Spleen (tissue), 11 donors: ENCODE data around the gene GALNT7. TPM values are rescaled to one million over a fixed set of nuclear protein-coding genes. Genes with fewer than 3 reads are reported as not detected.

Experiments used
- DNase-seq: peaks from one replicate; pipeline ENCODE4 v3.0.0-alpha.2; 2020
- H3K27ac ChIP-seq, 8 donors: fragments of 200-600 bp; sonication (generic) in 7 of 8; 1 replicate in 4 of 8; 2 replicates in 4 of 8; pipeline versions ENCODE4 v1.5.0 to v1.8.0; 2016 to 2021; ENCODE audit warnings: inconsistent platforms in 4 of 8, mild to moderate bottlenecking in 4 of 8, moderate library complexity in 1 of 8
- H3K27me3 ChIP-seq, 7 donors: fragments of 200-600 bp; sonication (generic) in 6 of 7; replicated peaks in 1 of 7; 1 replicate in 4 of 7; 2 replicates in 3 of 7; pipeline versions ENCODE4 v1.5.0 to v1.8.0; 2016 to 2021; ENCODE audit warnings: inconsistent platforms in 3 of 7, mild to moderate bottlenecking in 1 of 7
- H3K36me3 ChIP-seq, 6 donors: fragments of 200-600 bp; sonication (generic) in 5 of 6; 1 replicate in 4 of 6; 2 replicates in 2 of 6; pipeline versions ENCODE4 v1.5.0 to v1.8.0; 2016 to 2021; ENCODE audit warnings: inconsistent platforms in 2 of 6
- H3K4me1 ChIP-seq, 6 donors: fragments of 200-600 bp; sonication (generic) in 5 of 6; 1 replicate in 3 of 6; 2 replicates in 3 of 6; pipeline versions ENCODE4 v1.5.0 to v1.8.0; 2016 to 2021; ENCODE audit warnings: inconsistent platforms in 3 of 6
- H3K4me3 ChIP-seq, 8 donors: fragments of 200-600 bp; sonication (generic) in 7 of 8; 1 replicate in 4 of 8; 2 replicates in 4 of 8; pipeline versions ENCODE4 v1.5.0 to v1.8.0; 2016 to 2021; ENCODE audit warnings: inconsistent platforms in 4 of 8, mild to moderate bottlenecking in 4 of 8, moderate library complexity in 2 of 8
- H3K9me3 ChIP-seq, 8 donors: fragments of 200-600 bp; sonication (generic) in 7 of 8; 1 replicate in 4 of 8; 2 replicates in 4 of 8; pipeline versions ENCODE4 v1.5.0 to v1.8.0; 2016 to 2021; ENCODE audit warnings: inconsistent platforms in 4 of 8
- CTCF ChIP-seq, 11 experiments: fragments of 200-600 bp in 7 of 11; fragments of 450-650 bp in 4 of 11; sonication (generic) in 4 of 11; IDR thresholded peaks in 8 of 11; conservative IDR thresholded peaks in 3 of 11; 1 replicate in 7 of 11; 2 replicates in 4 of 11; pipeline versions ENCODE4 v1.4.0 to v1.8.0; 2016 to 2021; ENCODE audit warnings: antibody characterized with exemption in 11 of 11, inconsistent platforms in 4 of 11, mild to moderate bottlenecking in 1 of 11
- POLR2A ChIP-seq, 3 donors: fragments of 450-650 bp; IDR thresholded peaks; one replicate each; pipeline ENCODE4 v1.5.1; 2017; ENCODE audit warnings: antibody characterized with exemption in 3 of 3, mild to moderate bottlenecking in 1 of 3
- POLR2AphosphoS5 ChIP-seq, 3 donors: sonication (generic); formaldehyde crosslinking; IDR thresholded peaks; one replicate each; pipeline ENCODE4 v1.5.1; 2017; ENCODE audit warnings: antibody characterized with exemption in 3 of 3
- WGBS, 5 donors: extraction: QIAGEN DNeasy Blood & Tissue Kit in 3 of 5; methylation state at CpG; one replicate each; pipeline versions ENCODE4 v1.1.5 to v1.1.7; 2013 to 2018; 5-methylcytosine and 5-hydroxymethylcytosine counted together
- intact Hi-C: fragments of 100-400 bp; cut with DNase I; formaldehyde crosslinking; loops from one replicate; pipeline ENCODE4 v1.15.0; 2023; ENCODE audit warnings: low total_unique reads
- polyA plus RNA-seq, 3 donors: library from polyadenylated mRNA; stranded (reverse); fragments of 200-250 nt; gene quantifications; one replicate each; pipeline ENCODE4 v1.2.1, GENCODE V29; 2013
- total RNA-seq, 7 donors: library from RNA; depleted of rRNA in 3 of 7; stranded (reverse); fragments of >200 nt in 3 of 7; fragmentation: NEBNext Ultra II Directional in 4 of 7; extraction: Animal tissue kit (Norgen Biotek cat#: 25700) in 4 of 7; gene quantifications; one replicate each; pipeline versions ENCODE4 v1.1.0 to v1.2.1, GENCODE V29; 2016 to 2021
- donor health status: healthy with polysubstance abuse.
- donor health status: DM: no; HTN: no; CAD: no; lungs with moderate emphysema.
- donor health status: DM: no; HTN: no; CAD: no.
- donor health status: Bipolar disorder and iron deficiency.
- donor health status: healthy.
- donor health status: DM: no; HTN: no; CAD: no.
- donor health status: DM: yes; HTN: yes; CAD: no.

The GALNT7 gene
- total and polyA plus RNA-seq, 10 donors: 7.6 to 28.5 (median 20.9) TPM

DNA sequence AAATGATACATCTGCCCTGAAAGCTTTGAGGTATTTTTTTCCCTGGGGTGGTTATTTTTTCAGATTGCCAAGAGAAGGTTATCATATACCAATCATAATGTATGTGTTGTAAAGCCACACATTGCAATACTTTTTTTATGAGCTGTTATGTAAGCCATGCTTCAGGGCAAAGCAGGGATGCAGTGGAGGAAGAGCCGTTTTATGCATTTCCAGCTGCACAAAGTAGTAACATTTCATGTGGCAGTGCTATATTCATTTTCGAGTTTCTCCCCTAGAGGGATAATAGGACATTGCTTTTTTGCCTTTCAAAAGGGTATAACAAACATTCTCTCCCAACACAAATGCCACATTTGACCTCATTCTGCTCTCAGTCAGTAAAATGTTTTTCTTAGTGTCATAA lies 68.5 kb downstream of the GALNT7 start:
- DNase-seq: no peak
- no peak for TF ChIP-seq CTCF (IDR thresholded peaks at IDR 0.05 in 8 of 11, conservative IDR thresholded peaks at IDR 0.05 in 3 of 11)
- no peak for TF ChIP-seq POLR2AphosphoS5 (IDR thresholded peaks at IDR 0.05)
- no peak for TF ChIP-seq POLR2A (IDR thresholded peaks at IDR 0.05)
- H3K4me3 ChIP-seq: no peak overlapping the region
- WGBS, 5 donors: 50 to 60% (median 54%) methylated on average over 2 of the region's 2 CpGs
- H3K4me1 ChIP-seq: peaks cover 0 to 15% (median 1%) of the 10 kb centered on the region in 6 donors
- H3K36me3 ChIP-seq: peaks cover 0 to 7% (median 0%) of the 10 kb centered on the region in 6 donors
- no peaks in the 10 kb centered on the region for H3K27me3 ChIP-seq
- no peaks in the 10 kb centered on the region for H3K9me3 ChIP-seq
- H3K27ac ChIP-seq: no peak overlapping the region
- intact Hi-C loops: no loop called here

DNA sequence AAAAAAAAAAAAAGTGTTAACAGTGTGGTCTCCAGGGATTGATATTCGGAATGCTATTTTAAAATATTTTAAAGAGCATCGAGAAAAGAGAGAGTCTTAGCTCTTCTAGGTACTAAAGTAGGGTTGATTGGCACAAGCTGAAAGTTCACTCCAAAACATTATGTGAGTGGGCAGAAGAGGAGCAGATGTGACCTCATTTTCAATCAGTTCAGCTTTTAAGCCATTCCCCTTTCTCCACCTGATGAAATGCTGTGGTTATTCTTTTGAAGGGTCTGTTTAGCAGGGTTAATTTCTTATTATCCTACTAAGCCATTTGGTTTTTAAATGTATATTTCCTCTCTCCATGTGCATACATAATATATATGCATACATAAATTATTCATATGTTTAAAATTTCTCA lies 69.2 kb downstream of the GALNT7 start:
- 81 to 92% (median 88%) methylated on average over 2 of the region's 2 CpGs for WGBS, 5 donors
- no peak for TF ChIP-seq POLR2A (IDR thresholded peaks at IDR 0.05)
- no peak for TF ChIP-seq POLR2AphosphoS5 (IDR thresholded peaks at IDR 0.05)
- no peak for TF ChIP-seq CTCF (IDR thresholded peaks at IDR 0.05 in 8 of 11, conservative IDR thresholded peaks at IDR 0.05 in 3 of 11)
- Histone ChIP-seq H3K4me1 (peaks cover 0 to 18% (median 0%) of the 10 kb centered on the region in 6 donors), H3K27ac (no peak overlapping the region), H3K36me3 (peaks cover 0 to 7% (median 0%) of the 10 kb centered on the region in 6 donors), H3K27me3 (no peaks in the 10 kb centered on the region), H3K9me3 (no peaks in the 10 kb centered on the region), H3K4me3 (no peak overlapping the region)
- DNase-seq: no peak
- intact Hi-C loops: no loop called here

DNA sequence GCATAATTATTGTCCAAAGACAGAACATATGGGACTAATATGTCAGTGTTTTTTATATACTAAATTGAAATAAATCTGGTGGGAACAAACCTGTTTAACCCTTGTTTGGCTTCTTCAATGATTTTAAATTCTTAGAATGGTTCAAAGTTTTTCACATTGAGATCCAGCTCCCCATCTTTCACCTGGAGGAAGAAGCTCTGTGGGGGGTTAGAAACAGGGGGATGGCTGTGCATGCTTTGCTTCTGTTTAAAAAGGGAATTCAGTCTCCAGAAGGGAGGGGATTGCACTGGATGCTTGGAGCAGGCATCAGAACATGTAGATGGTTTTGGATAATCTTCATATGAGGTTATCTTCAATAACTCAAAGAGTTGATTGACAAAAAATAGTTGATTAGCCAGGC lies 72.1 kb downstream of the GALNT7 start:
- Histone ChIP-seq H3K27me3 (no peaks in the 10 kb centered on the region), H3K4me3 (no peak overlapping the region), H3K36me3 (no peaks in the 10 kb centered on the region), H3K4me1 (peaks cover 0 to 32% (median 0%) of the 10 kb centered on the region in 6 donors), H3K9me3 (no peaks in the 10 kb centered on the region), H3K27ac (no peak overlapping the region)
- no peak for TF ChIP-seq CTCF (IDR thresholded peaks at IDR 0.05 in 8 of 11, conservative IDR thresholded peaks at IDR 0.05 in 3 of 11)
- no peak for TF ChIP-seq POLR2A (IDR thresholded peaks at IDR 0.05)
- DNase-seq: no peak
- intact Hi-C loops: no loop called here

GRCh38 chr4:173242466-173243250 lies 74.0 kb downstream of the GALNT7 start:
- H3K27ac ChIP-seq: no peak overlapping the region
- no peak for DNase-seq
- no peaks in the 10 kb centered on the region for H3K9me3 ChIP-seq
- H3K4me1 ChIP-seq: peaks cover 0 to 44% (median 0%) of the 10 kb centered on the region in 6 donors
- 86 to 90% (median 89%) methylated on average over 3 of the region's 3 CpGs for WGBS, 5 donors
- no peaks in the 10 kb centered on the region for H3K27me3 ChIP-seq
- no peak overlapping the region for H3K4me3 ChIP-seq
- TF ChIP-seq POLR2AphosphoS5 (IDR thresholded peaks at IDR 0.05): no peak
- TF ChIP-seq POLR2A (IDR thresholded peaks at IDR 0.05): no peak
- TF ChIP-seq CTCF (IDR thresholded peaks at IDR 0.05 in 8 of 11, conservative IDR thresholded peaks at IDR 0.05 in 3 of 11): no peak
- H3K36me3 ChIP-seq: peaks cover 0 to under 1% (median 0%) of the 10 kb centered on the region in 6 donors
- intact Hi-C loops: no loop called here
